Glutamatergic neuron (in vitro differentiated cells): ENCODE results near the gene OXA1L. TPM values are rescaled to one million over a fixed set of nuclear protein-coding genes. Genes with fewer than 3 reads are reported as not detected.
"Not testable (repeated sequence)": the region's sequence is repeated elsewhere in the genome, so short reads cannot be mapped to it uniquely, and the experiment has no call there.

Source experiments
- DNase-seq: peaks from one replicate; pipeline ENCODE4 v3.0.0; 2022
- H3K27ac Mint-ChIP-seq: one replicate; pipeline ENCODE4 v1.8.0; 2020; ENCODE audit warnings: mild to moderate bottlenecking, mixed read lengths, inconsistent platforms; ENCODE audit not compliant: unreplicated experiment
- H3K27me3 Mint-ChIP-seq: one replicate; pipeline ENCODE4 v1.8.0; 2020; ENCODE audit warnings: mild to moderate bottlenecking, moderate library complexity, mixed read lengths, inconsistent platforms; ENCODE audit not compliant: unreplicated experiment
- H3K36me3 Mint-ChIP-seq: one replicate; pipeline ENCODE4 v1.8.0; 2020; ENCODE audit warnings: mild to moderate bottlenecking, mixed read lengths, inconsistent platforms; ENCODE audit not compliant: unreplicated experiment
- H3K4me1 Mint-ChIP-seq: one replicate; pipeline ENCODE4 v1.8.0; 2020; ENCODE audit warnings: mild to moderate bottlenecking, low read depth, mixed read lengths, inconsistent platforms; ENCODE audit not compliant: unreplicated experiment
- H3K4me3 Mint-ChIP-seq: one replicate; pipeline ENCODE4 v1.8.0; 2020; ENCODE audit warnings: mild to moderate bottlenecking, mixed read lengths, inconsistent platforms; ENCODE audit not compliant: unreplicated experiment
- H3K9me3 Mint-ChIP-seq: one replicate; pipeline ENCODE4 v1.8.0; 2020; ENCODE audit warnings: mild to moderate bottlenecking, moderate library complexity, mixed read lengths, inconsistent platforms; ENCODE audit not compliant: unreplicated experiment
- total RNA-seq: library from RNA; stranded (reverse); fragmentation: NEBNext Ultra II Directional; extraction: Animal tissue kit (Norgen Biotek cat#: 25700); gene quantifications from one replicate; pipeline ENCODE4 v1.2.1, GENCODE V29; 2021; ENCODE audit not compliant: unreplicated experiment
- TF ChIP-seq, protein P1 (sequence below): fragments of 200-600 bp; sonication (generic); IDR thresholded peaks from one replicate; pipeline ENCODE4 v1.5.0; 2021; ENCODE audit not compliant: partially characterized antibody, unreplicated experiment

Gene OXA1L
- total RNA-seq, 1 donor from 2014 or later, result 80.3 TPM

DNA sequence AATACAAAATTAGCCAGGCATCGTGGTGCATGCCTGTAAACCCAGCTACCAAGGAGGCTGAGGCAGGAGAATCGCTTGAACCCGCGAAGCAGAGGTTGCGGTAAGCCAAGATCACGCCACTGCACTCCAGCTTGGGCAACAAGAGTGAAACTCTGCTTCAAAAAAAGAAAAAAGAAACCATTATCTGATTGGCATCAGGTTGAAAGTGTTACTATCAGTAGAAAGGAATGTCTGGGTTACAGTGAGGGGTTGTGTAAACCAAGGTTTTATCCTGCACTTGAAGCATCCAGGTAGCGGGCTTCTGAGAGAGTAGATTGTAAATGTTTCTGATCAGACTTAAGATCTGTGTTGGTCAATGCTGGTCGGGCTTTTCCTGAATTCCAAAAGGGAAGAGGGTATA is 14.1 kb upstream of the OXA1L start:
- Mint-ChIP-seq H3K27ac (no peak overlapping the region), H3K4me3 (no peak overlapping the region), H3K36me3 (no peaks in the 10 kb centered on the region), H3K27me3 (peaks cover 2% of the 10 kb centered on the region), H3K4me1 (no peaks in the 10 kb centered on the region), H3K9me3 (no peaks in the 10 kb centered on the region)
- TF ChIP-seq, protein P1, sequence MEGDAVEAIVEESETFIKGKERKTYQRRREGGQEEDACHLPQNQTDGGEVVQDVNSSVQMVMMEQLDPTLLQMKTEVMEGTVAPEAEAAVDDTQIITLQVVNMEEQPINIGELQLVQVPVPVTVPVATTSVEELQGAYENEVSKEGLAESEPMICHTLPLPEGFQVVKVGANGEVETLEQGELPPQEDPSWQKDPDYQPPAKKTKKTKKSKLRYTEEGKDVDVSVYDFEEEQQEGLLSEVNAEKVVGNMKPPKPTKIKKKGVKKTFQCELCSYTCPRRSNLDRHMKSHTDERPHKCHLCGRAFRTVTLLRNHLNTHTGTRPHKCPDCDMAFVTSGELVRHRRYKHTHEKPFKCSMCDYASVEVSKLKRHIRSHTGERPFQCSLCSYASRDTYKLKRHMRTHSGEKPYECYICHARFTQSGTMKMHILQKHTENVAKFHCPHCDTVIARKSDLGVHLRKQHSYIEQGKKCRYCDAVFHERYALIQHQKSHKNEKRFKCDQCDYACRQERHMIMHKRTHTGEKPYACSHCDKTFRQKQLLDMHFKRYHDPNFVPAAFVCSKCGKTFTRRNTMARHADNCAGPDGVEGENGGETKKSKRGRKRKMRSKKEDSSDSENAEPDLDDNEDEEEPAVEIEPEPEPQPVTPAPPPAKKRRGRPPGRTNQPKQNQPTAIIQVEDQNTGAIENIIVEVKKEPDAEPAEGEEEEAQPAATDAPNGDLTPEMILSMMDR, result no peak
- DNase-seq, result no peak

GRCh38 chr14:22753586-22753985 is 12.9 kb upstream of the OXA1L start:
- Mint-ChIP-seq H3K4me3 (no peak overlapping the region), H3K9me3 (no peaks in the 10 kb centered on the region), H3K4me1 (no peaks in the 10 kb centered on the region), H3K27me3 (peaks cover 2% of the 10 kb centered on the region), H3K27ac (no peak overlapping the region), H3K36me3 (no peaks in the 10 kb centered on the region)
- no peak for DNase-seq
- TF ChIP-seq, protein P1, result no peak

DNA sequence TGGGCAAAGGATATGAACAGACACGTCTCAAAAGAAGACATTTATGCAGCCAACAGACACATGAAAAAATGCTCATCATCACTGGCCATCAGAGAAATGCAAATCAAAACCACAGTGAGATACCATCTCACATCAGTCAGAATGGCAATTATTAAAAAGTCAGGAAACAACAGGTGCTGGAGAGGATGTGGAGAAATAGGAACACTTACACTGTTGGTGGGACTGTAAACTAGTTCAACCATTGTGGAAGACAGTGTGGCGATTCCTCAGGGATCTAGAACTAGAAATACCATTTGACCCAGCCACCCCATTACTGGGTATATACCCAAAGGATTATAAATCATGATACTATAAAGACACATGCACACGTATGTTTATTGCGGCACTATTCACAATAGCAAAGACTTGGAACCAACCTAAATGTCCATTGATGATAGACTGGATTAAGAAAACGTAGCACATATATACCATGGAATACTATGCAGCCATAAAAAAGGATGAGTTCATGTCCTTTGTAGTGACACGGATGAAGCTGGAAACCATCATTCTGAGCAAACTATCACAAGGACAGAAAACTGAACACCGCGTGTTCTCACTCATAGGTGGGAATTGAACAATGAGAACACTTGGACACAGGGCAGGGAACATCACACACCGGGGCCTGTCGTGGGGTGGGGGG is 8.4 kb upstream of the OXA1L start:
- not testable (repeated sequence) for DNase-seq, H3K27ac Mint-ChIP-seq, H3K27me3 Mint-ChIP-seq, H3K9me3 Mint-ChIP-seq, H3K36me3 Mint-ChIP-seq, H3K4me3 Mint-ChIP-seq, H3K4me1 Mint-ChIP-seq

GRCh38 chr14:22761734-22762133 is 4.8 kb upstream of the OXA1L start:
- TF ChIP-seq, protein P1, result no peak
- DNase-seq, result no peak
- Mint-ChIP-seq H3K27ac (no peak overlapping the region), H3K36me3 (no peaks in the 10 kb centered on the region), H3K27me3 (peaks cover 6% of the 10 kb centered on the region), H3K4me1 (peaks cover 1% of the 10 kb centered on the region), H3K4me3 (no peak overlapping the region), H3K9me3 (peaks cover 2% of the 10 kb centered on the region)

- Mint-ChIP-seq H3K27ac (no peak overlapping the region), H3K4me3 (no peak overlapping the region), H3K4me1 (peaks cover 5% of the 10 kb centered on the region), H3K9me3 (peaks cover 6% of the 10 kb centered on the region), H3K27me3 (peaks cover 6% of the 10 kb centered on the region), H3K36me3 (no peaks in the 10 kb centered on the region)
- DNase-seq, result no peak
- TF ChIP-seq, protein P1, result no peak
Measured at GRCh38 chr14:22764382-22764781, 2.1 kb upstream of the OXA1L start.
